Measurements from ENCODE around the gene HSDL1.

The HSDL1 gene

DNA sequence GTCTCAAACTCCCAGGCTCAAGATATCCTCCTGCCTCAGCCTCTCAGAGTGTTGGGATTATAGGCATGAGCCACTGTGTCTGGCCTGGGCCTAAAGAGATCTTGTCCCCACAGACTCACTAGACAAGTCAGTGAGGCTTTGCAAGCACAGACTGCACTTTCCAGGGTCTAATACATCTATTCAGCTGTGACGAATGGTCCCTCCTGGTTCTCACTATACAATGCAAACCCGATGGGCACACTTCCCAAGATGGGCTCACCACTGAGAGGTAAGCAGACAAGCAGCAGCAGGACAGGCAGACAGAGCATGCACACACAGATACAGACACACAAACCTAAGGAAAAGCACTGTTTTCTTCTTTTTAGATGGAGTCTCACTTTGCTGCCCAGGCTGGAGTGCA is 37.1 kb downstream of the HSDL1 start:
- DNase-seq (ENCODE audit: low read depth in 2 of 2), result no peak

DNA sequence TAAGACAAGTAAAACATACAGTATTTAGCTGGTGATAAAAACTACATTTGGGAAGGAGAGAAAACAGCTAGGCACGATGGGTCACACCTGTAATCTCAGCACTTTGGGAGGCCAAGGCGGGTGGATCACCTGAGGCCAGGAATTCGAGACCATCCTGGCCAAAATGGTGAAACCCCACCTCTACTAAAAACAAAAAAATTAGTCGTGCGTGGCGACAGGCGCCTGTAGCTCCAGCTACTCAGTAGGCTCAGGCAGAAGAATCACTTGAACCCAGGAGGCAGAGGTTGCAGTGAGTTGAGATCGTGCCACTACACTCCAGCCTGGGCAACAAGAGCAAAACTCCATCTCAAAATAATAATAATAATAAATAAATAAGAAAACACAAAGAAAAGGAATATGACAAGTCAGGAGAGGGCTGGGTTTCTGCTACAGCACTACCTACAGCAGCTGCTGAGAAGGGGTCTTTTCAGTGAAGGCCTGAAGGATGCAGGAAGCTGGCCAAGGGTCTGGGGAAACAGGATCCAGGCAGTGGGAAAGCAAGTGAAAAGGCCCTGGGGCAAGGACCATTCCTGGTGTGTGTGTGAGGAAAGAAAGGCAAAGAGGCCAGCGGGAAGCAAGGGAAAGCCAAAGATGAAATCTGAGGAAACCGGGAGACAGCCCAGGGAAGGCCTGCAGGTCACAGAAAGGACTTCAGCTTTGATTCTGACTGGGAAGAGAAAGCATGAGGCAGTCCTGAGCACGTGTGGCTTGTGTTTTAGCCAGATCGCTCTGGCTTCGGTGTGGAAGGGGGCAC is 38.8 kb downstream of the HSDL1 start:
- no peak for DNase-seq (ENCODE audit: low read depth in 2 of 2)

DNA sequence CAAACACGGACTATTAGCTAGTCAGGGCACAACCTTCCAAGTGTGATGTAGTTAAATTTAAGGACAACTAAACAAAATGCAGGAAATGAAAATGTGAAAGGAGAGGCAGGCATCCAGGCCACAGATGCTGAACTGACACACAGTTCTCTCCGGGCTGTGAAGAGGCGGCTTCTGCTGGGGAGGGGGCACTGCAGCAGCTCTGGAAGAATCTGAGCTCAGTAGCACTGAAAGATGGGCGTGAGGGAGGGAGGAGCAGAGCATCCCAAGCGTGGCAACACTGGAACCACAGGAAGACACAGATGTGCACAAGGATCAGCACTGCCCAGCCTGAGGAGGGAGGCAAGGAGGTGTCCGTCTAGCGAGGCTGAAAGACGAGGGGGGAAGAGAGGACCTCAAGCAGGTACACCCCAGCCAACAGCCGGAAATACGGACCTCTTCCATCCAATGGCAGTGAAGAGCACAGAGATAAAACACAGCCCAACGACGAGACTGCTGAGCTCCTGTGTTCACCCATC is 39.6 kb downstream of the HSDL1 start:
- no peak for DNase-seq (ENCODE audit: low read depth in 2 of 2)

DNA sequence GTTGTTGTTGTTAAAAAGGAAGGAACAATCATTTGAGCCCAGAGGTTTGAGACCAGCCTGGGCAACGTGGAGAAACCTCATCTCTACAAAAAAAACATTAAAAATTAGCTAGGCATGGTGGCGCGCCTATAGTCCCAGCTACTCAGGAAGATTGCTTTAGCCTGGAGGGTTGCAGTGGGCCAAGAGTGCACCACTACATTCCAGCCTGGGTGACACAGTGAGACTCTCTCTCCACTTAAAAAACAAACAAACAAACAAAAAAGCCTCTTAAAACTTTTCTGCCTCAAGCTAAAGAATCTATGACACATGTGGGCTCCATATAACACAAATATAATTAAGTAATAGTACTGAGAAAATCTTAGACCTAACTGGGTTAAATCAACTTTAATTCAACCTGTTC is 40.7 kb downstream of the HSDL1 start:
- DNase-seq (ENCODE audit: low read depth in 2 of 2), result no peak

- no peak for DNase-seq (ENCODE audit: low read depth in 2 of 2)
Measured at GRCh38 chr16:84103678-84104077, 41.3 kb downstream of the HSDL1 start.

GRCh38 chr16:84098939-84099338 is 46.0 kb downstream of the HSDL1 start:
- no peak for DNase-seq (ENCODE audit: low read depth in 2 of 2)

DNA sequence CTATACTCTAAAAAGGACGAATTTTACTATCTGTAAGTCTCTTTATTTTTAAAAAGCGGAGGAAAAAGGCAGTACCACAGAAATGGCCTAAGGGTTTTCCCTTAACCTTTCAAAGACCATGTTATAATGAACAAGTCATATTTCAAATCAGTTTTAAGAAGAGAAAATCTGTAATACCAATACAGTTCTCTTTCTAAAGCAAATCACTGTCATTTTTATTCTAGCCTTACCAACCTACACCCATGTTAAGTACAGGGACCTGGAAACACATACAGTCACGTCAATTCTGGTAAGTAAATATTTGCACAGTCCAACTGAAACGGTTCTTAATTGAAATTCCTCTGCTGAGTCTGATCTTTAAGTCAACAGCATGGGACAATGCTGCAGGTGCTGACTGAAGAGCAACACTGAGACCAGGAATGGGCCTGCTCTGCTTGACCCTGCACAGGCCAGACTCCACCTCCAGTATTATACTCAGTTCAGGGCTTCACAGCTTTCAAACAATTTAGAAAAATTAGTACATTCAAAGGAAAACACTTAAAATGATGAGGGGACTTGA is 48.5 kb downstream of the HSDL1 start:
- no peak for DNase-seq (ENCODE audit: low read depth in 2 of 2)

- DNase-seq (ENCODE audit: low read depth in 2 of 2), result no peak
Measured at GRCh38 chr16:84095466-84095865, 49.5 kb downstream of the HSDL1 start.

- DNase-seq (ENCODE audit: low read depth in 2 of 2), result no peak
Measured at GRCh38 chr16:84093879-84094270, 51.1 kb downstream of the HSDL1 start.

- no peak for DNase-seq (ENCODE audit: low read depth in 2 of 2)
Measured at GRCh38 chr16:84093120-84093878, 51.7 kb downstream of the HSDL1 start.

- DNase-seq (ENCODE audit: low read depth in 2 of 2), result no peak
Measured at GRCh38 chr16:84091460-84091859, 53.5 kb downstream of the HSDL1 start.

GRCh38 chr16:84090211-84090610 is 54.8 kb downstream of the HSDL1 start:
- no peak for DNase-seq (ENCODE audit: low read depth in 2 of 2)

GRCh38 chr16:84088695-84089395 is 56.1 kb downstream of the HSDL1 start:
- DNase-seq (ENCODE audit: low read depth in 2 of 2), result peak; percentile 3 to 8

DNA sequence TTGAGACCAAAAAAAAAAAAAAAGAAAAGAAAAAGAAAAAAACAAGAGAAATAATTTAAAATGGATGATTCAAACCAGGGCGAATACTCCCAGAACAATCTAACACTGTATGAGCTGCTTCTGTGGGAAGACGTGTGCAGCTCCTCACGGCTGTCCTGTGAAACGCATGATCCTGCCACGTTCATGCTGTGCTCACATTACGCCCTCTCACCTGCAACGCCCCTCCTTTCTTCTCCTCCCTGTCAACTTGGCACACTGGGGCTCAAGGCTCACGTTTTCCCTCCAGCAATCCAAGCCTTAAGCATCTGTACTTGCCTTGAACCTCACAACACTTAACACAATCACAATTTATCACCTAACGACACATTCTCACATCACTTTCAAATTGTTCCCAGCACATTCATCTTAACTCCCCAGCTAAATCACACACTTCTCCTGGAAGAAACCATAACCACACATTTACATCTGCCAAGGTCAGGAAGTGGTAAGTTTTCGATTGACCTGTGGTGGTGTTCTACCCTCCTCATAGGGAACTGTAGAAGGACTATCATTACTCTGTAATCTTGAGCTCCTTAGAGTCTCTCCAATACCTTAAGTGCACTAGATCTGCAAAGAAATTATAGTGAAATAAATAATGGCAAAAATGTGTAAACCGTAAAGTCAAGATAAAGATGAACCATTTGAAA is 57.4 kb downstream of the HSDL1 start:
- DNase-seq (ENCODE audit: low read depth in 2 of 2), result no peak

DNA sequence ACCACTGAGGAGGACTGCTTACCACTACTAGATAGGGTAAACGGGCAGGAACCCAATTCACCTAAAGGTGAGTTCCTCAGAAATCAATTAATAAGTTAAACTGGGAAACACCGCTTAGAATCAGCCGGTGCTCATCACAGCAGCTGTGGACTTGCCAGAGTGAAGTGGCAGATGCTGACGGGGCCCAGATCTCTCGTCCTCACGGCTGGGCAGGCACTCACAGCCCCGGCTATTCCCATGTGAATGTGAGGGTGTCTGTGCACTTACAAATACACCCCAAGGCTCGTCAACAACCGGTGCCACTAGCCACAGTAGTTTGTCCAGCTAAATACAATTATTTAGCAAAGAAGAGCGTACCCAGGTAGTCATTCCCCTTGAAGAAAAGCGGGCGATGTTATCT is 58.0 kb downstream of the HSDL1 start:
- no peak for DNase-seq (ENCODE audit: low read depth in 2 of 2)

GRCh38 chr16:84086341-84086740 is 58.6 kb downstream of the HSDL1 start:
- no peak for DNase-seq (ENCODE audit: low read depth in 2 of 2)

DNA sequence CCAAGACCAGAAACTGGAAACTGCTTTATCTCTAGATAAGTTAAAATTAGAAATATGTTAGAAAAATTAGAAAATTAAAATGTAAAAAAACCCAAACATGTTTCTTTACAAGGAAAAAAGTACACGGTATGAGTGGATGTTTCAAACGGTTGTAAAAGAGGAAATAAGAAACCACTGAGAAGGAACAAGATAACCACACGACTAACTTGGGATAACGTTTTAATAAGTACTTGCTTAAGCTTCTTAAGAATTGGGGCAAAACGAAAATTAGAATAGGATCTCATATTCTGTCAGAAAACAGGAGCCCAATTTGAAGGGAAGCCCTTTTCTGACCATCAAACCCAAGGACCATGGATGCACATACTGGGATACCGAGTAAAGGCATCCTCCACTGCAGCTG is 59.2 kb downstream of the HSDL1 start:
- DNase-seq (ENCODE audit: low read depth in 2 of 2), result no peak

GRCh38 chr16:84085271-84085667 is 59.7 kb downstream of the HSDL1 start:
- no peak for DNase-seq (ENCODE audit: low read depth in 2 of 2)

- DNase-seq (ENCODE audit: low read depth in 2 of 2), result peak; percentile 42 to 49
Measured at GRCh38 chr16:84084570-84085270, 60.3 kb downstream of the HSDL1 start.

- no peak for DNase-seq (ENCODE audit: low read depth in 2 of 2)
Measured at GRCh38 chr16:84082835-84083569, 62.0 kb downstream of the HSDL1 start.
